ENCODE data around the gene KHSRP. TPM values are rescaled to one million over a fixed set of nuclear protein-coding genes. Genes with fewer than 3 reads are reported as not detected.
A peak's percentile ranks its signal among the peaks of the same experiment; 100 is the strongest.
"Not testable (repeated sequence)": the region's sequence is repeated elsewhere in the genome, so short reads cannot be mapped to it uniquely, and the experiment has no call there.

The KHSRP gene
- total RNA-seq, 2 donors from 2014 or later, result 99.3 to 135 TPM

GRCh38 chr19:6402058-6402457 is 22.6 kb downstream of the KHSRP start:
- intact Hi-C loops (cut with DNase I), result no loop called here
- ATAC-seq (no peak), DNase-seq (no peak)

DNA sequence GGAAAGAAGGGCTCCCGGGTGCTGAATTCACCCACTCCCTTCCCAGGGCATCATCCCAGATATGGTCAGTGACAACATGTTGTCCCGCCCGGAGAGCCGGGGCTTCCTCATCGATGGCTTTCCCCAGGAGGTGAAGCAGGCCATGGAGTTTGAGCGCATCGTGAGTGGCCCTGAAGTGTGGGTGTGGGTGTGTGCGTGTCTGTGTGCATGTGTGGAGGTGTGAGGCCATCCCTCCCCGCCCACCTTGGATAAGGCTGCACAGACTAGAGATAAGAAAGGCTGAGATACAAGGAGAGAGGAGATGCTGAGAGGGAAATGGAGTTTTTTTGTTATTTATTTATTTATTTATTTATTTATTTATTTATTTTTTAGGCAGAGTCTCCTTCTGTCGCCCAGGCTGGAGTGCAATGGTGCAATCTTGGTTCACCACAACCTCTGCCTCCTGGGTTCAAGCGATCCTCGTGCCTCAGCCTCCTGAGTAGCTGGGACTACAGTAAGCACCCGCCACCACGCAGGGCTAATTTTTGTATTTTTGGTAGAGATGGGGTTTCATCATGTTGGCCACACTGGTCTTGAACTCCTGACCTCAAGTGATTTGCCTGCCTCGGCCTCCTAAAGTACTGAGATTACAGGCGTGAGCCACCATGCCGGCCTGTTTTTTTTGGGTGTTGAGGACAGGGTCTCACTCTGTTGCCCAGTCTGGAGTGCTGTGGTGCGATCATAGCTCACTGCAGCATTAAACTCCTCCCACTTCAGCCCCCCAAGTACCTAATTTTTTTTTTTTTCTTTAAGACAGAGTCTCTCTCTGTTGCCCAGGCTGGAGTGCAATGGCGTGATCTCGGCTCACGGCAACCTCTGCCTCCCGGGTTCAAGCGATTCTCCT is 24.3 kb downstream of the KHSRP start:
- DNase-seq; intact Hi-C loops (cut with DNase I); ATAC-seq: not testable (repeated sequence)

DNA sequence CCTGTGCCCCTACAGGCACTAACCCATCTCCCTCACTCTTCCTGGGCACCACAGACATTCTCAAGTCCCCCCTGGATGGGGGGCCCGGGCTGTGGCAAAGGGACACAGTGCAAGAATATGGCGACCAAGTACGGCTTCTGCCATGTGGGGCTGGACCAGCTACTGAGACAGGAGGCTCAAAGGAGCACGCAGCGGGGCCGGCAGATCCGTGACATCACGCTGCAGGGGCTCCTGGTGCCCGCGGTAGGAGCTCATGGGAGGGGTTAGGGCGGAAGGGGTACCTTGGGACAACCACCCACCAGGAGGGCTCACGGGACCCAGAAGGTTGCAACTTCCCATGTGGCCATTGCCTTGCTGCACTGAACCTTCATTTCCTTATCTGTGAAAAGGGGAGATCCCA is 28.3 kb downstream of the KHSRP start:
- ATAC-seq, result no peak
- no peak for DNase-seq
- intact Hi-C loops (cut with DNase I), result no loop called here

- DNase-seq (no peak), ATAC-seq (no peak)
- intact Hi-C loops (cut with DNase I), result no loop called here
Observed at GRCh38 chr19:6394831-6395230, 29.8 kb downstream of the KHSRP start.

GRCh38 chr19:6393983-6394412 is 30.6 kb downstream of the KHSRP start:
- ATAC-seq, result no peak
- intact Hi-C loops (cut with DNase I), result no loop called here
- DNase-seq, result no peak

- intact Hi-C loops (cut with DNase I), result no loop called here
- DNase-seq (peak; percentile 97), ATAC-seq (peak; percentile 95 to 96)
Observed at GRCh38 chr19:6393074-6393982, 31.3 kb downstream of the KHSRP start, which contains the start of gene GTF2F1. Gene GTF2F1, minus strand, starts transcription at chr19:6393164. Its CDS starts 169 bp downstream, at chr19:6392995.

- ATAC-seq (no peak), DNase-seq (no peak)
- intact Hi-C loops (cut with DNase I), result no loop called here
Observed at GRCh38 chr19:6392221-6393073, 32.2 kb downstream of the KHSRP start.

GRCh38 chr19:6387372-6387771 is 37.2 kb downstream of the KHSRP start:
- DNase-seq (no peak), ATAC-seq (no peak)
- intact Hi-C loops (cut with DNase I), result no loop called here

DNA sequence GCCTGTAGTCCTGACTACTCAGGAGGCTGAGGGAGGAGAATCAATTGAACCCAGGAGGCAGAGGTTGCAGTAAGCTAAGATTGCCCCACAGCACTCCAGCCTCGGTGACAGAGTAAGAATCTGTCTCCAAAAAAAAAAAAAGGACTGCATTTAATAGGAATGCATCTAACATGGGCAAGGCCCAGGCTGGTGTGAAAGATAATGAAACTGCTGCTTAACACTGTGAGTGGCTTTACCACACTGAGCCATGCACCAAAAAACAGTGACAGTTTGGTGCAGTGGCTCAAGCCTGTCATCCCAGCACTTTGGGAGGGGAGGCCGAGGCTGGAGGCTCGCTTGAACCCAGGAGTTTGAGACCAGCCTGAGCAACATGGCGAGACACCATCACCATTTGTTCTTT is 40.2 kb downstream of the KHSRP start:
- no peak for DNase-seq
- intact Hi-C loops (cut with DNase I), result no loop called here

DNA sequence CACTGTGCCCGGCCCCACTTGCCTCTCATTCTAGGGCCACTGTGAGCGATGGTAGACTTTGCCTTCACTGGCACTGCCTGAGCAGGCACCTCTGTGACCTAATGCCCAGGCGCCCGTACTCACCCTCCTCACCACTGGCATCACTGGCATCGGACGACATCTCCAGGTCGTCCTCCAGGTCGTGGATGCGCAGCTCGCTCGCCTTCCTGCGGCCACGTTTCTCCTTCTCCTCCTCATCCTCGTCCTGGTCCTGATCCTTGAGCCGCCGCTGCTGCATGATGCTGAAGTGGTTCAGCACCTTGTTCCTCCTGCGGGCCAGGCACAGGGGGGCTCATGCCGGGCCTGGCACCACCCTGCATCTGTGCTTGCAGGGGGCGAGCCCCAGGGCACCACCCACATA is 41.4 kb downstream of the KHSRP start:
- intact Hi-C loops (cut with DNase I), result no loop called here
- no peak for ATAC-seq
- no peak for DNase-seq

More for the DNA sequence above, 40.2 kb downstream of the KHSRP start:
- ATAC-seq, result no peak

DNA sequence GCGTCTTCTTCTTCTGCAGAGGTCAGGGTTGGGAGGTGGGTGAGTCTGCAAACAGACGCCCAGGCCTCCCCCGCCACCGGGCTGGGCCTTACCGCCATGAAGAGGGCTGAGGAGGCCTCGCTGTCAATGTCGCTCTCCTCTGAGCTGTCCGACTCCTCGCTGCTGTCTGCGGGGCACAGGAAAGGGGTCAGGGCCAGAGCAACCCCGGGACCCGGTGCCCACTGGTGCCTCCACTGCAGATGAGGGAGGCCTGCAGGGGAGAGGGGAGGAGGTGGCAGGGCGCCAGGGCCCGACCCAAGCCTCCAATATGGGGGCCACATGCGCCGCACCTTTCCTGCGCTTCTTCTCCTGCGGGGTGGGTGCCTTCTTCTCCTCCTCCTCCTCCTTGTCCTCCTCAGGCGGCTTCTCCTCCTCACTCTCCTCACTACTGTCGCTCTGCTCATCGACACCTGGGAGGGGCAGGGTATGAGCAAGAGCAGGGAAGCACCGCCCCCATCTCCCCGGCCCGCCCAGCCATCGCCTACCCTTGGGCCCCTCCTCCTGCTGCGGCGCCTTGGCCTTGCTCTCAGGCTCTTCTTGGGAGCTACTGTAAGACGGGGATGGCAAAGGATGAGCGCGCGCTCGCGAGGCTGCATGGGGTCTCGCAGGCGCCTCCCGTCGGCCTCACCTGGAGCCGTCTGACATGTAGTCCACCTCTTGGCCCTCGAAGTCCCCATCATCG is 43.4 kb downstream of the KHSRP start:
- DNase-seq (no peak), ATAC-seq (no peak)
- intact Hi-C loops (cut with DNase I), result no loop called here

DNA sequence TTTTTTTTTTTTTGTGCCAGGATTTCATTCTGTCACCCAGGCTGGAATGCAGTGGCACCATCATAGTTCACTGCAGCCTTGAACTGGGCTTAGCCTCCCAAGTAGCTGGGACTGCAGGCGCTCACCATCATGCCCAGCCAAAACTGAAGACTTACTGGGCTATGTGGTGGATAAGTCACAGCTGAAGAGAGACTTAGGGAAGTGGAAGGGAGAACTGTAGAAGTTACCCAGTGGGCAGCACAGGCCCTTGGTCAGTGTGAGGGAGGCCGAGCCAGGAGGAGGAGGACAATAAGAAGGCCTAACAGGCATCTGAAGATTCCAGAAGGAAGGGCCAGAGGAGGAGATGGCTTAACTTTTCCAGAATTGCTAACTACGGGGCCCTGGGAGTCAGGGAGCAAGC is 44.9 kb downstream of the KHSRP start:
- DNase-seq (no peak), ATAC-seq (no peak)
- intact Hi-C loops (cut with DNase I), result no loop called here

- intact Hi-C loops (cut with DNase I), result no loop called here
- no peak for ATAC-seq
- DNase-seq, result no peak
Observed at GRCh38 chr19:6378486-6378885, 46.1 kb downstream of the KHSRP start.

GRCh38 chr19:6378041-6378440 is 46.6 kb downstream of the KHSRP start:
- ATAC-seq (no peak), DNase-seq (no peak)
- intact Hi-C loops (cut with DNase I), result no loop called here

DNA sequence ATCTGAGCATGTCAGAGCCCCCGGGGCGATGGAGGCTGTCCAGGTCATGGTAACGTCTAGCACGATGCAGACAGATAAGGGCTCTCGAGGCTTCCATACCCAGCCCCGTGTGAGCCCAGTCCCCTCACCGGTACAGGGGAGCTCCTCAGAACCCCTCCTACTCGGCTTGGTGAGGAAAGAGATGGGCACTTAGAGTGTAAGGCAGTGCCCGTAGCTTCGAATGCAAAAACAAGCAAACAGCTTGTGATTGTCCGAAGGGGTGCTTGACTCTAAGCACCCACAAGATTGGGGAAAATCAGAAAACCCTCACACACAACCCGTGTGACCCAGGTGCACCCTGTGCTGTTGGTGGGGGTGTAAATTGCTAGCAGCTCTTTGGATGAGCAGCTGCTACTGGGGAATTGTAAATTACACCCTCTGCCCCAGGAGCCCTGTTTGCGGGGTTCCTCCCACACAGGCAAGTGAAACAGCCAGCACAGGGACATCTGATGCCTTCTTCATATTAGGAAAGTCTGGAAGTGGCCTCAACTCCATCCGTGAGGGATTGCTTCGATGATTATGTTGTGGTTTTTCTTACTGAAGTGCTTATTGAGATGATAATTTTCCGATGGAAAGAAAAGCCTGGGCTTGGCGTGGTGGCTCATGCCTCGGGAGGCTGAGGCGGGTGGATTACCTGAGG is 48.0 kb downstream of the KHSRP start:
- intact Hi-C loops (cut with DNase I), result no loop called here
- no peak for DNase-seq
- ATAC-seq, result no peak

DNA sequence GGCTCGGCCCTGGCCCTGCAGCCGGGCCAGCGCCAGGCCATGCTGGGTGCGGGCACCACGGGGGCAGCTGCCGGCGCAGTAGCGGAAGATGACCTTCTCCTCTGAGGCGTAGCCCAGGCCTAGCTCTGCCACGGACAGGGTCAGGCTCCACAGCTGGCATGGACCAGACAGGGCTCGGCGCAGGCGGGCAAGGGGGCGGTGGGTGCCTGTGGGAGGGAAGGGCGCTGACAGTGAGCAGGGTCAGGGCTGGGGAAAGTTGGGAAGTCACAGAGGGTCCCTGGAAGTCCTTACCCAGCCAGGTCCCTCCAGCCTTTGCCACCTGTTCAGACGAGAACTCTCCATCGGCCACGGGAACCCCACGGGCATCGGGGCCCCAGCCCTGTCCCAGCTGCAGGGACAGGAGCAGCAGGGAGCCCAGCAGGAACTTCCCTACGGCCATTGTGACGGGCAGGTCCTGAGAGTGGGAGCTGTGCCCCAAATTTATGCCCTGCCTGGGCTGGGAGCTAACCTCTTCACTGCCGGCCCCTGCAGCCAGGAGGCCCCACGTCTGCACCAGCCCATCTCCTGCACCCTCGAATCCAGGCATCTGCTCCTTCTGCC is 49.1 kb downstream of the KHSRP start, which contains the start of gene PSPN:
TSS of gene PSPN (minus strand) at position 523 of the 600 bp plus-strand sequence. CDS start at position 439, 84 bp downstream.
- DNase-seq, result no peak
- ATAC-seq, result no peak
- intact Hi-C loops (cut with DNase I), result no loop called here

DNA sequence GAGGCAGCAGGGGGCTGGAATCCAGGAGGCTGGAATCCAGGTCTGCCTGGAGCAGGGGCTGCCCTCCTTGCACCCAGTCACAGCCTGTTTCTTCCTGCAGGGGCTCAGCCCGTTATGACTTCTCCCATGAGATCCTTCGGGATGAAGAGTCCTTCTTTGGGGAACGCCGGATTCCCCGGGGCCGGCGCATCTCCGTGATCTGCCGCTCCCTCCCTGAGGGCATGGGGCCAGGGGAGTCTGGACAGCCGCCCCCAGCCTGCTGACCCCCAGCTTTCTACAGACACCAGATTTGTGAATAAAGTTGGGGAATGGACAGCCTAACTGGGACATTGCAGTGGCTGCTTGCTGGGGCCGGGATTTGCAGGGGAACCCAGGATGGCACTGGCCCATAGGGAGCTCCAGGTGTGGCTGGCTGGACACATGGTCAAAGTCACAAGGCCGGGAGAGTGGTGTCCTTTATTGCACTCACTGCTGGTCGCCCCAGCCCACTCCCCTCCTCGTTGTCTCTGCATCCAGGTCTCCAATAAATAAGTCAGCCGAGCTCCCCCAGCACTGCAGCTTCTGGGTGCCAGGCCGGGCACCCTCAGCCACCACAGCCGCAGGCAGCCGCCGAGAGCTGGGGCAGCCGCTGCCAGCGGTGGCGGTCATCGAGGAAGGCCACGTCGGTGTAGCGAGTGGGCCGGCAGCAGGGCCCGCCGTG is 49.8 kb downstream of the KHSRP start:
- intact Hi-C loops (cut with DNase I), result loop anchor here in 1 of 2 donors (5.0 kb wide), 1 partner anchor 362 kb away; the partner anchor contains the start of genes GPR108 and TRIP10
- no peak for ATAC-seq
- DNase-seq, result no peak

Data from left cardiac atrium (tissue), 4 donors.